HG02571 (cell line): ENCODE data around the gene SMARCE1.
"Not testable (repeated sequence)": the region's sequence is repeated elsewhere in the genome, so short reads cannot be mapped to it uniquely, and the experiment has no call there.

Source experiments
- ATAC-seq: cut with Tn5 transposase; IDR thresholded peaks from one replicate; pipeline ENCODE4 v1.9.1; 2021; ENCODE audit warnings: mild to moderate bottlenecking, moderate library complexity; ENCODE audit not compliant: unreplicated experiment

Gene SMARCE1

DNA sequence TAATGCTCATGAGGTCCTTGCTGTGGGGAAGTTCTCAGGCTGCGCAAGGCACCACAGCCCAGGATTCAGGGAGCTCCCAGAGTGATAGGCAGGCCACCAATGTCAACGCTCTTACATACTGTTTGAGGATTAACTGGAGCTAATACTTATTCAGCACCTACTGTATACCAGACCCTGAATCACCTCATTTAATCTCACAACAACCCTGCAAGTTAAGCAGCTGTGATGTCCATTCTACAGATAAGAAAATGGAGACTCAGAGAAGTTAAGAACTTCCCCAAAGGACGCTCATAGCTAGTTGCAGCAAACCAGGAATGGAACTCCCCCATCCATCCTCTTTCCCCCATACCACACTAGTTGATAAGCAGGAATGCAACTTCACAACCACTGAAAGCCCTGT, 56.9 kb downstream of the SMARCE1 start:
- no peak for ATAC-seq

DNA sequence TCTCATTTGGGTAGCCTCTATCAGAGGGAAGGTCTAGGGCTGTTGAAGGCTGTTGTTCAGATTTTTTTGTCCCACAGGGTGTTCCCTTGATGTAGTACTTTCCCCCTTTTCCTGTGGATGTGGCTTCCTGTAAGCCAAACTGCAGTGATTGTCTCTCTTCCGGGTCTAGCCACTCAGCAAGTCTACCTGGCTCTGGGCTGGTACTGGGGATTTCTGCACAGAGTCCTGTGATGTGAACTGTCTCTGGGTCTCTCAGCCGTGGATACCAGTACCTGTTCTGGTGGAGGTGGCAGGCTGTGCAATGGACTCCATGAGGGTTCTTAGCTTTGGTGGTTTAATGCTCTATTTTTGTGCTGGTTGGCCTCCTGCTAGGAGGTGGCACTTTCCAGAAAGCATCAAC, 59.1 kb downstream of the SMARCE1 start:
- ATAC-seq = no peak

DNA sequence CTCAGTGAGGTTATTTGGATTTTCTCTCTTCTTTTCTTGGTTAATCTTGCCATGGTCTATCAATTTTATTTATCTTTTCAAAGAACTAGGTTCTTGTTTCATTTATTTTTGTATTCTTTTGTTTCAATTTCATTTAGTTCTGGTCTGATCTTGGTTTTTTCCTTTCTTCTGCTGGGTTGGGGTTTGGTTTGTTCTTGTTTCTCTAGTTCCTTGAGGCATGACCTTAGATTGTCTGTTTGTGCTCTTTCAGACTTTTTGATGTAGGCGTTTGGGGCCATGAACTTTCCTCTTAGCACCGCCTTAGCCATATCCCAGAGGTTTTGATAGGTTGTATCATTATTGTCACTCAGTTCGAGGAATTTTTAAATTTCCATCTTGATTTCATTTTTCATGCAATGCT, 61.4 kb downstream of the SMARCE1 start:
- ATAC-seq = not testable (repeated sequence)

- ATAC-seq = not testable (repeated sequence)
Measured at GRCh38 chr17:40584950-40585349, 62.7 kb downstream of the SMARCE1 start.

- ATAC-seq = peak; percentile 63
Measured at GRCh38 chr17:40582328-40582901, 65.2 kb downstream of the SMARCE1 start.

- no peak for ATAC-seq
Measured at GRCh38 chr17:40580140-40580539, 67.5 kb downstream of the SMARCE1 start.

GRCh38 chr17:40579471-40579870, 68.1 kb downstream of the SMARCE1 start:
- no peak for ATAC-seq

DNA sequence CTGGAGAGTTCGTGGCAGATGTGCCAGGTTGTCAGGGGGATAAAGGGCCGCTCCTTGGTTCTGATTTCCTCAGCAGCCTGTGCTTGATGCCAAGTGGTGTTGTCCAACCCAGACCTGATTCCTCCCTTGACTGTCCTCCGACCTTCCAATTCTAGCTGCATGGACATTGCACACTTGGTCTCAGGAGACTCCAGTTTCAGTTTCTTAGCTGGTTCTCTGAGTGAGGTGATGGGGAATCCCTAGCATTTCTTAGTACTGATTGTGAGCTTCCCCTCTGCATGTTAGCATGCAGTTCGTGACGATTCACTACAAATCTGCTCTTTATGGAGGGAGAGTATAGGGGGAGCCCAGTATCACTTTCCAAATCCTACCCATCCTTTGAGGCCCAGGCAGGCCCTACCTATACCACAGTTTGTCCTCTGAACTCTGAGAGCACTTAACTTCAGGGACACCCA, 70.0 kb downstream of the SMARCE1 start:
- peak; percentile 56 for ATAC-seq

GRCh38 chr17:40576113-40576740, 71.4 kb downstream of the SMARCE1 start:
- no peak for ATAC-seq
